Measurements from ENCODE around the gene EPHA5. TPM values are rescaled to one million over a fixed set of nuclear protein-coding genes. Genes with fewer than 3 reads are reported as not detected.

The EPHA5 gene
- polyA plus RNA-seq, 1 donor (not counting 4 experiments of a cell fraction or from before 2014, with no cell fraction given): not detected

- no peak for DNase-seq (ENCODE audit: low read depth, low spot score)
- Histone ChIP-seq H3K36me3 (ENCODE audit: control insufficient read depth in 2 of 2, extremely low read depth in 1 of 2, insufficient read depth in 2 of 2, low read length in 2 of 2) (no peaks in the 10 kb centered on the region), H3K9me1 (ENCODE audit: control insufficient read depth, extremely low read depth, insufficient read depth, low read length) (no peaks in the 10 kb centered on the region), H3K4me1 (ENCODE audit: control insufficient read depth, extremely low read depth, insufficient read depth, low read length) (no peaks in the 10 kb centered on the region), H4K20me1 (ENCODE audit: control insufficient read depth, extremely low read depth, insufficient read depth, low read length) (no peaks in the 10 kb centered on the region), H3K27me3 (ENCODE audit: control insufficient read depth, extremely low read depth, insufficient read depth, low read length) (no peaks in the 10 kb centered on the region), H2AFZ (ENCODE audit: control insufficient read depth, low read length) (no peak overlapping the region), H3K9ac (ENCODE audit: control insufficient read depth, extremely low read depth, insufficient read depth, low read length) (no peak overlapping the region), H3K27ac (ENCODE audit: control insufficient read depth, insufficient read depth, low read length) (no peak overlapping the region), H3K9me3 (ENCODE audit: control insufficient read depth, low read depth, low read length) (no peaks in the 10 kb centered on the region), H3K4me2 (ENCODE audit: control insufficient read depth, extremely low read depth, insufficient read depth, low read depth, low read length) (no peak overlapping the region), H3K79me2 (ENCODE audit: control insufficient read depth, insufficient read depth, low read length) (no peaks in the 10 kb centered on the region), H3K4me3 (ENCODE audit: control insufficient read depth in 2 of 3, extremely low read depth in 1 of 3, insufficient read depth in 2 of 3, low read depth in 1 of 3, low read length in 3 of 3) (no peak overlapping the region)
- FAIRE-seq: no peak
- dilution Hi-C loops (cut with MboI; ENCODE audit: extremely low pct_ligation_motif_present, low sequenced_read_pairs): no loop called here
- TF ChIP-seq CTCF (optimal IDR thresholded peaks at IDR 0.05 in 1 of 3, IDR thresholded peaks at IDR 0.05 in 1 of 3, conservative IDR thresholded peaks at IDR 0.05 in 1 of 3; ENCODE audit: extremely low read depth in 1 of 3, insufficient read depth in 2 of 3, low read length in 3 of 3) (no peak), EZH2 (IDR thresholded peaks at IDR 0.05; ENCODE audit: low read length) (no peak)
Observed at GRCh38 chr4:65457011-65457410, 213.3 kb downstream of the EPHA5 start.

GRCh38 chr4:65456579-65456978 is 213.7 kb downstream of the EPHA5 start:
- Histone ChIP-seq H3K9me3 (ENCODE audit: control insufficient read depth, low read depth, low read length) (no peaks in the 10 kb centered on the region), H3K27me3 (ENCODE audit: control insufficient read depth, extremely low read depth, insufficient read depth, low read length) (no peaks in the 10 kb centered on the region), H3K27ac (ENCODE audit: control insufficient read depth, insufficient read depth, low read length) (no peak overlapping the region), H2AFZ (ENCODE audit: control insufficient read depth, low read length) (no peak overlapping the region), H3K4me2 (ENCODE audit: control insufficient read depth, extremely low read depth, insufficient read depth, low read depth, low read length) (no peak overlapping the region), H3K9ac (ENCODE audit: control insufficient read depth, extremely low read depth, insufficient read depth, low read length) (no peak overlapping the region), H3K36me3 (ENCODE audit: control insufficient read depth in 2 of 2, extremely low read depth in 1 of 2, insufficient read depth in 2 of 2, low read length in 2 of 2) (no peaks in the 10 kb centered on the region), H3K9me1 (ENCODE audit: control insufficient read depth, extremely low read depth, insufficient read depth, low read length) (no peaks in the 10 kb centered on the region), H3K4me3 (ENCODE audit: control insufficient read depth in 2 of 3, extremely low read depth in 1 of 3, insufficient read depth in 2 of 3, low read depth in 1 of 3, low read length in 3 of 3) (no peak overlapping the region), H3K79me2 (ENCODE audit: control insufficient read depth, insufficient read depth, low read length) (no peaks in the 10 kb centered on the region), H4K20me1 (ENCODE audit: control insufficient read depth, extremely low read depth, insufficient read depth, low read length) (no peaks in the 10 kb centered on the region), H3K4me1 (ENCODE audit: control insufficient read depth, extremely low read depth, insufficient read depth, low read length) (no peaks in the 10 kb centered on the region)
- no peak for DNase-seq (ENCODE audit: low read depth, low spot score)
- dilution Hi-C loops (cut with MboI; ENCODE audit: extremely low pct_ligation_motif_present, low sequenced_read_pairs): no loop called here
- TF ChIP-seq CTCF (optimal IDR thresholded peaks at IDR 0.05 in 1 of 3, IDR thresholded peaks at IDR 0.05 in 1 of 3, conservative IDR thresholded peaks at IDR 0.05 in 1 of 3; ENCODE audit: extremely low read depth in 1 of 3, insufficient read depth in 2 of 3, low read length in 3 of 3): no peak
- TF ChIP-seq EZH2 (IDR thresholded peaks at IDR 0.05; ENCODE audit: low read length): no peak
- no peak for FAIRE-seq

Measured in keratinocyte (primary cell).